Esophagus muscularis mucosa (tissue), 4 donors: ENCODE results near the gene PDE1C. TPM values are rescaled to one million over a fixed set of nuclear protein-coding genes. Genes with fewer than 3 reads are reported as not detected.

Experiments used
- DNase-seq: peaks from one replicate; pipeline ENCODE4 v3.0.0-alpha.2; 2017; ENCODE audit errors: extremely low spot score
- H3K27ac ChIP-seq, 4 donors: fragments of 200-600 bp; sonication (generic); replicated peaks in 1 of 4; 1 replicate in 3 of 4; 2 replicates in 1 of 4; pipeline ENCODE4 v1.5.1; 2016 to 2019; ENCODE audit warnings: mild to moderate bottlenecking in 1 of 4
- H3K27me3 ChIP-seq, 4 donors: fragments of 200-600 bp; sonication (generic); one replicate each; pipeline versions ENCODE4 v1.5.1 to v1.6.0; 2016 to 2019
- H3K36me3 ChIP-seq, 4 donors: fragments of 200-600 bp; sonication (generic); one replicate each; pipeline ENCODE4 v1.5.1; 2016 to 2019
- H3K4me1 ChIP-seq, 4 donors: fragments of 200-600 bp; sonication (generic); one replicate each; pipeline ENCODE4 v1.5.1; 2016 to 2019
- H3K4me3 ChIP-seq, 4 donors: fragments of 200-600 bp; sonication (generic); 1 replicate in 2 of 4; 2 replicates in 2 of 4; pipeline ENCODE4 v1.5.1; 2016 to 2019; ENCODE audit warnings: mild to moderate bottlenecking in 4 of 4, moderate library complexity in 1 of 4
- H3K9me3 ChIP-seq, 4 donors: fragments of 200-600 bp; sonication (generic); 1 replicate in 3 of 4; 2 replicates in 1 of 4; pipeline ENCODE4 v1.5.1; 2016 to 2019
- EP300 ChIP-seq: sonication (generic); formaldehyde crosslinking; IDR thresholded peaks from one replicate; pipeline ENCODE4 v1.6.1; 2017; ENCODE audit warnings: antibody characterized with exemption
- POLR2A ChIP-seq: fragments of 450-650 bp; IDR thresholded peaks from one replicate; pipeline ENCODE4 v1.6.1; 2017; ENCODE audit warnings: antibody characterized with exemption, moderate library complexity, mild to moderate bottlenecking, low read depth
- POLR2AphosphoS5 ChIP-seq, 2 donors: sonication (generic); formaldehyde crosslinking; IDR thresholded peaks; one replicate each; pipeline ENCODE4 v1.6.1; 2017; ENCODE audit warnings: antibody characterized with exemption in 2 of 2
- WGBS: methylation state at CpG from one replicate; pipeline ENCODE4 v1.1.5; 2018; 5-methylcytosine and 5-hydroxymethylcytosine counted together
- intact Hi-C: fragments of 100-400 bp; cut with DNase I; formaldehyde crosslinking; loops from one replicate; pipeline ENCODE4 v1.15.1; 2023
- total RNA-seq, 4 donors: library from RNA; depleted of rRNA; stranded (reverse); fragments of >200 nt; gene quantifications; one replicate each; pipeline versions ENCODE4 v1.1.0 to v1.2.1, GENCODE V29; 2016
- TF ChIP-seq, protein P1 (sequence below), 3 experiments: fragments of 200-600 bp in 2 of 3; fragments of 450-650 bp in 1 of 3; sonication (generic) in 2 of 3; IDR thresholded peaks; one replicate each; pipeline ENCODE4 v1.5.1; 2017 to 2019; ENCODE audit warnings: antibody characterized with exemption in 3 of 3, mild to moderate bottlenecking in 2 of 3, moderate library complexity in 1 of 3

The PDE1C gene
- total RNA-seq, 4 donors from 2014 or later = 13.3 to 25.5 (median 17.3) TPM

DNA sequence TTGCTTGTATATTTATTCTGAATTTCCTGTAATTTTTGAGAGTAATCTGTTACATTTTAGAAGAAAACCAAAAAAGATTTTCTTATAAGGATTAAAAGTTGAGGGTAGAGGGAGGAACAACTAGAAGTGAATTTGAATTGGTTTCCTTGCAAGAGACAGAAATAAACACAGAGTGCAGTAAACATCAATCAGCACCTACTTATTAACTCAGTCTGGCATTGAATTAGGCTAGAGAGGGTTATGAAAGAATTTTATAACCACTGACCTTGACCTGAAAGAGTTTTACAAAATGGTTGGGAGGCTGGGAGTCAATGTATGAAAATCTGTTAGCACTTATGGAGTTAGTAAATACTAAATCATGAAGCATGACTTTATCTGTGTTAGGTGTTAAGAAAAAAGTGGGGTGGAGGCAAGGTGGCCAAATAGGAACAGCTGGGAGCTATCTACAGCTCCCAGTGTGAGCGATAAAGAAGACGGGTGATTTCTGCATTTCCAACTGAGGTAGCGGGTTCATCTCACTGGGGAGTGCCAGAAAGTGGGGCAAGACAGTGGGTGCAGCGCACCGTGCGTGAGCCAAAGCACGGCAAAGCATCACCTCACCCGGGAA lies 106.5 kb downstream of the PDE1C start:
- Histone ChIP-seq H3K9me3 (no peaks in the 10 kb centered on the region), H3K4me1 (peaks cover 0 to 12% (median 8%) of the 10 kb centered on the region in 4 donors), H3K27me3 (no peaks in the 10 kb centered on the region), H3K36me3 (no peaks in the 10 kb centered on the region), H3K4me3 (no peak overlapping the region), H3K27ac (peak overlapping the region in 1 of 4 donors; percentile 7)
- TF ChIP-seq POLR2AphosphoS5 (IDR thresholded peaks at IDR 0.05) = no peak
- TF ChIP-seq POLR2A = no peak
- TF ChIP-seq, protein P1, sequence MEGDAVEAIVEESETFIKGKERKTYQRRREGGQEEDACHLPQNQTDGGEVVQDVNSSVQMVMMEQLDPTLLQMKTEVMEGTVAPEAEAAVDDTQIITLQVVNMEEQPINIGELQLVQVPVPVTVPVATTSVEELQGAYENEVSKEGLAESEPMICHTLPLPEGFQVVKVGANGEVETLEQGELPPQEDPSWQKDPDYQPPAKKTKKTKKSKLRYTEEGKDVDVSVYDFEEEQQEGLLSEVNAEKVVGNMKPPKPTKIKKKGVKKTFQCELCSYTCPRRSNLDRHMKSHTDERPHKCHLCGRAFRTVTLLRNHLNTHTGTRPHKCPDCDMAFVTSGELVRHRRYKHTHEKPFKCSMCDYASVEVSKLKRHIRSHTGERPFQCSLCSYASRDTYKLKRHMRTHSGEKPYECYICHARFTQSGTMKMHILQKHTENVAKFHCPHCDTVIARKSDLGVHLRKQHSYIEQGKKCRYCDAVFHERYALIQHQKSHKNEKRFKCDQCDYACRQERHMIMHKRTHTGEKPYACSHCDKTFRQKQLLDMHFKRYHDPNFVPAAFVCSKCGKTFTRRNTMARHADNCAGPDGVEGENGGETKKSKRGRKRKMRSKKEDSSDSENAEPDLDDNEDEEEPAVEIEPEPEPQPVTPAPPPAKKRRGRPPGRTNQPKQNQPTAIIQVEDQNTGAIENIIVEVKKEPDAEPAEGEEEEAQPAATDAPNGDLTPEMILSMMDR (IDR thresholded peaks at IDR 0.05) = no peak
- TF ChIP-seq EP300 = no peak
- no peak for DNase-seq
- intact Hi-C loops = no loop called here
- WGBS = 90% methylated on average over 8 of the region's 8 CpGs

DNA sequence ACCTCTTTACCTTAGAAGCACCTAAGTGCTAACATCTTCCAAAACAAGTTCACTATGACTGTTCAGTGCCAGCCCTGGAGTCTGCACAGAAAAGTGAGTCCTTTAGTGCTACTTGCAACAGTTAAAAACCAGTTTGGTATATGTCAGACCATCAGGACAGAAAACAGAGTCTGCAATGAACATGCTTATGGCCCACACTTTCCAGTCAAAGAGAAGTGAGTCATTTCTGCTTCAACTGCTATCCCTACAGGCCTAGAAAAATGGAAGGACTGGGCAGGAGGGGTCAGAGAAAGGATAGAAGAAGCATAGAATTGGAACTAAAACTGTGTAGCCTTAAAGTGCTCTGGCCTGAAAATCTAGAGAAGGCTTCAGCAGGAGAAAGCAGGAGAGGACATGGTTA lies 108.0 kb downstream of the PDE1C start:
- Histone ChIP-seq H3K36me3 (no peaks in the 10 kb centered on the region), H3K4me1 (peaks cover 11 to 25% (median 20%) of the 10 kb centered on the region in 4 donors), H3K9me3 (no peaks in the 10 kb centered on the region), H3K27me3 (no peaks in the 10 kb centered on the region), H3K27ac (no peak overlapping the region), H3K4me3 (no peak overlapping the region)
- intact Hi-C loops = no loop called here
- DNase-seq = no peak
- TF ChIP-seq EP300 (no peak), POLR2AphosphoS5 (IDR thresholded peaks at IDR 0.05) (no peak), POLR2A (no peak)
- TF ChIP-seq, protein P1 (IDR thresholded peaks at IDR 0.05) = no peak

DNA sequence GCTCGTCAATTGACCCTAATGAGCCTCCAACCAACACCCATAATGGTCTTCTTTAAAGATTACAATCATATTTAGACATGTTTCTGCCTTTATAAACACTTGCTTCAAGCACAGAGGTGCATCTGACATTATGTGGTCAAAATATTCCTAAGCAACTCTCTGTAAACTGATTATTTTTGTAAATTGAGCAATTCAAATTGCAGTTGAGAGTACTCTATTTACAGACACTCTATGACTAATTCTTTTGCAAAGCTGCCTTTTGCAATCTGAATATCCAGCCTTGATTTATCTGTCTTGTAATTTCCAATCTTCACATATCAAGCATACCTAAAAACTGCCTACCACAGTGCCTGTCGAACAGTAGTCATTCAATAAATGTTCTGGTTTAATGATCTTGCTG lies 112.0 kb downstream of the PDE1C start:
- intact Hi-C loops = no loop called here
- TF ChIP-seq POLR2A = no peak
- TF ChIP-seq EP300 = no peak
- TF ChIP-seq, protein P1 (IDR thresholded peaks at IDR 0.05) = no peak
- TF ChIP-seq POLR2AphosphoS5 (IDR thresholded peaks at IDR 0.05) = no peak
- Histone ChIP-seq H3K36me3 (no peaks in the 10 kb centered on the region), H3K27me3 (no peaks in the 10 kb centered on the region), H3K27ac (no peak overlapping the region), H3K4me1 (peaks cover 25 to 38% (median 27%) of the 10 kb centered on the region in 4 donors), H3K9me3 (no peaks in the 10 kb centered on the region), H3K4me3 (no peak overlapping the region)
- no peak for DNase-seq
- 74% methylated on average over 2 of the region's 2 CpGs for WGBS

DNA sequence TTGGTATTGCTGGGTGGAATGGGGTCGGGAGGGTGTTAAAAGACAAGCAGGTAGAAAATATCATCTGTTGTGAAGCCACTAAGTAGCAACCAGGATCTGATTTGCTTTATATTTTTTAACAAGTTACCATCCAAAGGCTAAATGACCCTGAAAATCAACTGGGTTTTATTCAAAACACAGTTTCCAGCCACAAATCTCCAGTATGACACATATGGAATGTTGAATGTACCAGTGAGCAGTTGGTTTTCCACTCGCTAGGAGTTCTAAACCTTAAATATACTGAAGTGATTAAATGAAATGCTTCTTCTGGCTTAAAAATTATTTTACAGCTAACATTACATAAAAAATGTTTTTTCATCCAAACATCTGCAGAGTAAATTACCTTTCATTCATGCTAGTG lies 112.5 kb downstream of the PDE1C start:
- Histone ChIP-seq H3K36me3 (no peaks in the 10 kb centered on the region), H3K4me1 (peaks cover 23 to 38% (median 27%) of the 10 kb centered on the region in 4 donors), H3K9me3 (no peaks in the 10 kb centered on the region), H3K4me3 (no peak overlapping the region), H3K27ac (no peak overlapping the region), H3K27me3 (no peaks in the 10 kb centered on the region)
- intact Hi-C loops = no loop called here
- DNase-seq = no peak
- WGBS = 87% methylated on average over 2 of the region's 2 CpGs
- TF ChIP-seq, protein P1 (IDR thresholded peaks at IDR 0.05) = no peak
- no peak for TF ChIP-seq POLR2AphosphoS5 (IDR thresholded peaks at IDR 0.05)
- TF ChIP-seq EP300 = no peak
- TF ChIP-seq POLR2A = no peak
